Lower lobe of right lung (tissue), 2 donors: ENCODE data around the gene HABP4. TPM values are rescaled to one million over a fixed set of nuclear protein-coding genes. Genes with fewer than 3 reads are reported as not detected.

Experiments used
- ATAC-seq, 2 donors: fragments of 200-7000 bp; cut with Tn5 transposase; one replicate each; pipeline ENCODE4 v1.9.1; 2020 to 2022; ENCODE audit warnings: mild to moderate bottlenecking in 2 of 2, moderate library complexity in 2 of 2
- DNase-seq: peaks from one replicate; pipeline ENCODE4 v3.0.0-alpha.2; 2020
- H3K27ac ChIP-seq: fragments of 200-600 bp; one replicate; pipeline ENCODE4 v1.8.0; 2022
- H3K27me3 ChIP-seq: fragments of 200-600 bp; one replicate; pipeline ENCODE4 v1.8.0; 2022; ENCODE audit warnings: low read depth
- H3K36me3 ChIP-seq: fragments of 200-600 bp; one replicate; pipeline ENCODE4 v1.8.0; 2022; ENCODE audit warnings: mild to moderate bottlenecking
- H3K4me1 ChIP-seq: fragments of 200-600 bp; one replicate; pipeline ENCODE4 v1.8.0; 2022
- H3K4me3 ChIP-seq: fragments of 200-600 bp; one replicate; pipeline ENCODE4 v1.8.0; 2022; ENCODE audit warnings: mild to moderate bottlenecking
- H3K9me3 ChIP-seq: fragments of 200-600 bp; one replicate; pipeline ENCODE4 v1.8.0; 2022
- CTCF ChIP-seq: fragments of 200-600 bp; IDR thresholded peaks from one replicate; pipeline ENCODE4 v1.8.0; 2022; ENCODE audit warnings: antibody characterized with exemption, mild to moderate bottlenecking
- intact Hi-C: fragments of 100-400 bp; cut with DNase I; formaldehyde crosslinking; loops from one replicate; pipeline ENCODE4 v1.11.0; 2022
- total RNA-seq: library from RNA; stranded (reverse); fragmentation: NEBNext Ultra II Directional; extraction: Animal tissue kit (Norgen Biotek cat#: 25700); gene quantifications from one replicate; pipeline ENCODE4 v1.2.1, GENCODE V29; 2021
- donor health status: DM: no; HTN: yes; CAD: no; lungs with severe emphysema.

The HABP4 gene
- total RNA-seq, 1 donor from 2014 or later, result 9.8 TPM

GRCh38 chr9:96489482-96489979 lies 39.6 kb downstream of the HABP4 start:
- ATAC-seq, result no peak
- intact Hi-C loops, result no loop called here

DNA sequence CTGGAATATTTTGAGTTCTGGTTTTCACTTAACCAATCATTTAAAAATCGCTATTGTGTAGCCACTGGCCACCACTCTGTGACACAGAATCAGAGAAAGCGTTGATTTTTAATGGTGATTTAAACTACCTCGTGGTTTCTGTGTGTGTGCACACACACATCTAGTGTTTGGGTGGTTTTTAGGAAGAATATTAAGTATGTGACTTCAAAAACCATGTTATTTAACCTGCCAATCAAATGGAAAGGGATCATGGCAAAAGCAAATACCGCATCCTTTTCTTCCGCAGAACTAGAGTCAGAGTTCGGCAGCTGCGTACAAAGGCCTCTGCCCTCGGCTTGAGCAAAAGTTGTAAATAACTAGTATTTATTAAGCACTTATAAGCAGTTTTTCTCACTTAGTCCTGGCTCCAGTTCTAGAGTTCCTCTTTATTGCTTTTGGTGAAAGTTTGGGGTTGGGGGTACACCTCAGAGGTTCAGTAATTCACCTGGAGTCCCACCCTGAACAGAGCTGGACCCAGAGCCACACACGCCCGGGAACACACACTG lies 40.6 kb downstream of the HABP4 start:
- intact Hi-C loops, result no loop called here
- DNase-seq, result no peak
- Histone ChIP-seq H3K9me3 (no peaks in the 10 kb centered on the region), H3K27me3 (no peaks in the 10 kb centered on the region), H3K36me3 (peaks cover 40% of the 10 kb centered on the region), H3K4me3 (no peak overlapping the region), H3K4me1 (peaks cover 31% of the 10 kb centered on the region), H3K27ac (no peak overlapping the region)
- ATAC-seq, result no peak
- TF ChIP-seq CTCF, result no peak

More at GRCh38 chr9:96489482-96489979, 39.6 kb downstream of the HABP4 start:
- Histone ChIP-seq H3K4me3 (no peak overlapping the region), H3K27me3 (no peaks in the 10 kb centered on the region), H3K36me3 (peaks cover 50% of the 10 kb centered on the region), H3K4me1 (peaks cover 32% of the 10 kb centered on the region), H3K9me3 (no peaks in the 10 kb centered on the region), H3K27ac (no peak overlapping the region)
- TF ChIP-seq CTCF, result no peak
- DNase-seq, result no peak

DNA sequence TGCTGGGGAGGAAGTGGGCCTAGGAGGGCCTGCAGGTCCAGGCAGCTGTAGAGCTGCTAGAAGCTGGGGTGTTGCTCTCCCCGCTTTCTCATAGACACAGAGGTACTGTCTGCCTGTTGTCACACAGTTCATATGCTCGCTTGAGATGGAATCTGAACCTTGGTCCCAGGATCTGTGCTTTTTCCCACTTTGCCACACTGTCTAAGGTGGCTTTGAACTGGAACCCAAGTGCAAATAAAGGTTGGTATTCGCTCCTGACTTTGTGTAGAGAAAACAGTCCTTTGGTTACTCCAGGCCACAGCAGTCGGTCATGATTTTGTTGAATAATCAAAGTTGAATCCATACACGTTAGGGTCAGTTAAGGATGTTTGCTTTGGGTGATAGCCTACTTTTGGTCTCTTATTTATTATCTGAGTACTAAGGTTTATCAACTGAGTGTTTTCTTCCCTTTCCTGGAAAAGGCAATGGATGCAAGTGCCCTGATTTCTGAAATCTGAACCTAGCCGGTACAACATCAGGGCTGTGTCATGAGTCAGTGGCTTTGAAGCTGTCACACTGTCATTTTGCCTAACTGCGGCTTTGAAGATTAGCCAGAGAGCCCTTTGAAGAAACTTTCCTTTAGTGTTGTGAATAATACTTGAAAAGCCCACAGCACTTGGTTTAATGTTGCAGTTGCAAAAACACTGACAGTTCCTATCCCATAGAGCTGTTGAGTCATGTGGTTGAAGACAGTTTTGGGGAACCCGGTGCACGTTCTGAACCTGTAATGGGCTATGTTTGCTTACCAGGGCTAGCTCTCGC lies 41.3 kb downstream of the HABP4 start:
- Histone ChIP-seq H3K27ac (no peak overlapping the region), H3K4me3 (no peak overlapping the region), H3K27me3 (no peaks in the 10 kb centered on the region), H3K9me3 (no peaks in the 10 kb centered on the region), H3K36me3 (peaks cover 38% of the 10 kb centered on the region), H3K4me1 (peaks cover 24% of the 10 kb centered on the region)
- TF ChIP-seq CTCF, result no peak
- ATAC-seq (peak; percentile 44 to 54), DNase-seq (no peak)
- intact Hi-C loops, result no loop called here

DNA sequence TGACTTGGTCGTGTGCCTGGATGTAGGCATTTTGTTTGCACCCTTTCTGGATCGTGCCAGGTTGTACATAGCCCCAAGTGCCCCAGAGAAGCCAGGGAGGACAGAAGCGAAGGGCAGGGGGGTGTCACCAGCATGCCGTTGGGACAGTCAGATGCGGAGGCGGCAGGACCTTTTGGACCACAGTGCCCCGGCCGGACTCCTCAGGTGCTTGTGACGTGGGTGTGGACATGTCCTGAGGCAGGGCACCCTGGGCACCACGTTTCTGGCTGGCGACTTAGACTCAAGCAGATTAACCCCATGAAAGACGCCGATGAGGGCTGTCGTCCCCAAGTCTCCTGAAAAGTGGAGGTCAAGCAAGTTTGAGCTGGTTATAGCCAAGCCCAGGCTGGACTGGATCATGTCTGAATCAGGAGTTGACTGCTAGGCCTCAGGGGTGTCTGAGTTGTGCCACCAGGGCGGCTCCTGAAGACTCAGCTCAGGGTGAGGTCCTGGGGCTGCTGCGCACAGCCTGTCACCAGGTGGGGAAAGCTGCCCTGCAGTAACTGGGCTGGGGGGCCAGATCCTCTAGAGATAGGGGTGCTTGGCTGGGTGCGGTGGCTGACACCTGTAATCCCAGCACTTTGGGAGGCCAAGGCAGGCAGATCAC lies 42.0 kb downstream of the HABP4 start:
- H3K4me3 ChIP-seq, result no peak overlapping the region
- ATAC-seq, result peak in 1 of 2 donors; percentile 3
- peaks cover 38% of the 10 kb centered on the region for H3K36me3 ChIP-seq
- DNase-seq, result no peak
- no peak for TF ChIP-seq CTCF
- no peaks in the 10 kb centered on the region for H3K9me3 ChIP-seq
- H3K27ac ChIP-seq, result no peak overlapping the region
- peaks cover 17% of the 10 kb centered on the region for H3K4me1 ChIP-seq
- intact Hi-C loops, result no loop called here
- H3K27me3 ChIP-seq, result no peaks in the 10 kb centered on the region

GRCh38 chr9:96492993-96493531 lies 43.1 kb downstream of the HABP4 start:
- no peak overlapping the region for H3K4me3 ChIP-seq
- intact Hi-C loops, result no loop called here
- H3K27ac ChIP-seq, result no peak overlapping the region
- ATAC-seq, result no peak
- no peak for DNase-seq
- H3K4me1 ChIP-seq, result peaks cover 15% of the 10 kb centered on the region
- H3K27me3 ChIP-seq, result no peaks in the 10 kb centered on the region
- H3K36me3 ChIP-seq, result peaks cover 34% of the 10 kb centered on the region
- no peaks in the 10 kb centered on the region for H3K9me3 ChIP-seq
- TF ChIP-seq CTCF, result no peak
